ENCODE data around the gene CCL20. TPM values are rescaled to one million over a fixed set of nuclear protein-coding genes. Genes with fewer than 3 reads are reported as not detected.

CCL20 gene
- total RNA-seq, 1 donor from 2014 or later: not detected

DNA sequence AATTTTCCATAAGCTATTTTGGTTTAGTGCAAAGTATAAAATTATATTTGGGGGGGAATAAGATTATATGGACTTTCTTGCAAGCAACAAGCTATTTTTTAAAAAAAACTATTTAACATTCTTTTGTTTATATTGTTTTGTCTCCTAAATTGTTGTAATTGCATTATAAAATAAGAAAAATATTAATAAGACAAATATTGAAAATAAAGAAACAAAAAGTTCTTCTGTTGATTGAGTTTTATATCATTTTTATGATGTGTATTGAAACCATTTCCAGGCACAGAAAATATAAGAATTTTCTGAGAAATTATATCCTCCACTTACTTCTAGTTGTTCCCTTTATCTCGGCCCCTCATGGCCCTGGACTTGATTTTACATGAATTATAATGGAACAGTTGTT is 3.7 kb downstream of the CCL20 start:
- Histone ChIP-seq H3K9ac (ENCODE audit: low read length) (peak overlapping the region; percentile 63), H3K27me3 (ENCODE audit: insufficient read depth, low read length) (no peaks in the 10 kb centered on the region), H3K79me2 (ENCODE audit: insufficient read depth, low read length) (no peaks in the 10 kb centered on the region), H3K4me3 (ENCODE audit: insufficient read depth, low read depth, low read length) (peak overlapping the region; percentile 38), H3K36me3 (ENCODE audit: insufficient read depth, low read length) (no peaks in the 10 kb centered on the region), H3K4me1 (ENCODE audit: insufficient read depth, low read length) (peaks cover 21% of the 10 kb centered on the region), H3K9me3 (ENCODE audit: insufficient read depth, low read depth, low read length) (no peaks in the 10 kb centered on the region), H4K20me1 (ENCODE audit: insufficient read depth, low read length) (no peaks in the 10 kb centered on the region), H2AFZ (ENCODE audit: low read depth, low read length) (no peak overlapping the region), H3K4me2 (ENCODE audit: low read length) (peak overlapping the region; percentile 80), H3K27ac (ENCODE audit: low read depth, low read length) (peak overlapping the region; percentile 86)
- Mint-ChIP-seq H3K9me3 (ENCODE audit: unreplicated experiment) (peaks cover 2% of the 10 kb centered on the region), H3K27ac (ENCODE audit: unreplicated experiment) (peak overlapping the region; percentile 91), H3K4me1 (ENCODE audit: low read depth, unreplicated experiment) (peaks cover 33% of the 10 kb centered on the region), H3K27me3 (ENCODE audit: low read depth, unreplicated experiment) (peaks cover 2% of the 10 kb centered on the region), H3K4me3 (ENCODE audit: unreplicated experiment) (no peak overlapping the region), H3K36me3 (ENCODE audit: low read depth, unreplicated experiment) (no peaks in the 10 kb centered on the region)
- TF ChIP-seq, protein P1, sequence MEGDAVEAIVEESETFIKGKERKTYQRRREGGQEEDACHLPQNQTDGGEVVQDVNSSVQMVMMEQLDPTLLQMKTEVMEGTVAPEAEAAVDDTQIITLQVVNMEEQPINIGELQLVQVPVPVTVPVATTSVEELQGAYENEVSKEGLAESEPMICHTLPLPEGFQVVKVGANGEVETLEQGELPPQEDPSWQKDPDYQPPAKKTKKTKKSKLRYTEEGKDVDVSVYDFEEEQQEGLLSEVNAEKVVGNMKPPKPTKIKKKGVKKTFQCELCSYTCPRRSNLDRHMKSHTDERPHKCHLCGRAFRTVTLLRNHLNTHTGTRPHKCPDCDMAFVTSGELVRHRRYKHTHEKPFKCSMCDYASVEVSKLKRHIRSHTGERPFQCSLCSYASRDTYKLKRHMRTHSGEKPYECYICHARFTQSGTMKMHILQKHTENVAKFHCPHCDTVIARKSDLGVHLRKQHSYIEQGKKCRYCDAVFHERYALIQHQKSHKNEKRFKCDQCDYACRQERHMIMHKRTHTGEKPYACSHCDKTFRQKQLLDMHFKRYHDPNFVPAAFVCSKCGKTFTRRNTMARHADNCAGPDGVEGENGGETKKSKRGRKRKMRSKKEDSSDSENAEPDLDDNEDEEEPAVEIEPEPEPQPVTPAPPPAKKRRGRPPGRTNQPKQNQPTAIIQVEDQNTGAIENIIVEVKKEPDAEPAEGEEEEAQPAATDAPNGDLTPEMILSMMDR (IDR thresholded peaks at IDR 0.05; ENCODE audit: insufficient read depth, low read depth, low read length): no peak
- no peak for TF ChIP-seq EZH2 (IDR thresholded peaks at IDR 0.05; ENCODE audit: insufficient read depth, low read length)
- DNase-seq (ENCODE audit: low read depth) (no peak), FAIRE-seq (no peak)

DNA sequence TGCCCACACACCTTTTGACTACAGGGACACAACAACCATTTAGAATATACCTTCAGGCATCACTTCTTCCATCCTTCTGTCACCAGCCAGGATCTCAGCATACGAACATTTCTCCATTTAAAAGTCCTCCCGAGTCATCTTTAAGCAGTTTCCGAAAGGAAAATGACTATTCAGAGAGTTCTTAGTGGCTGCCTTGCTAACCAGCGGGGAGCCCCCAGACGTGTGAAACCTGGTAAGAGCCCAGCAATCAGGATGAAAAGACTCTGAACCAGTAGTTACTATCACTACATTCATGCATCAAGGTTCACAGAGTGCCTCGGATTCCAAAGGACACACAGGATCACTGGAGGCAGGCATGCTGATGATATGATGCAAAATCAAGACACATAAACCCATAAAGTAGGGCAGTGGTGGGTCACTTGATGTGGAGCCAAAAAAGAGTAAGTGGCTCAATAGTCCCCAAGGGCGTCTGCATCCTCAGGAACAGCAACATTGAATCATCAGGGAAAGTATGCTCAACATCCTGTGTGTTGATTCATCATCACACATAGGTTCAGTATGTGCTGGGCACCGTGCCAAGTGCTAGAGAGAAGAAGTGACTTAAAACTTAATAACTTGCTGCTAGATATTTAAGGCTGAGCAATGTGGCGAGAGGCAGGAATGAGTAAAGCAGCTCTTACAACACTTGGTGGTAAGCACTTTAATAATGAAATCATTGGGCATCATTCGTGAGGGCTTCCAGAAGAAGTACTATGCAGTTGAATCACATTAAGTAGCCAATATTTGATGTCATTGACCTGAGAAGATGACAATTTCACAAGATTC is 4.4 kb downstream of the CCL20 start:
- H3K4me3 ChIP-seq (ENCODE audit: insufficient read depth, low read depth, low read length): peak overlapping the region; percentile 38
- no peaks in the 10 kb centered on the region for H4K20me1 ChIP-seq (ENCODE audit: insufficient read depth, low read length)
- Mint-ChIP-seq H3K27me3 (ENCODE audit: low read depth, unreplicated experiment) (peaks cover 4% of the 10 kb centered on the region), H3K4me3 (ENCODE audit: unreplicated experiment) (no peak overlapping the region), H3K4me1 (ENCODE audit: low read depth, unreplicated experiment) (peaks cover 35% of the 10 kb centered on the region), H3K36me3 (ENCODE audit: low read depth, unreplicated experiment) (no peaks in the 10 kb centered on the region), H3K9me3 (ENCODE audit: unreplicated experiment) (peaks cover 2% of the 10 kb centered on the region), H3K27ac (ENCODE audit: unreplicated experiment) (peak overlapping the region; percentile 91)
- no peaks in the 10 kb centered on the region for H3K27me3 ChIP-seq (ENCODE audit: insufficient read depth, low read length)
- H3K27ac ChIP-seq (ENCODE audit: low read depth, low read length): peak overlapping the region; percentile 86
- FAIRE-seq (peak; percentile 99), DNase-seq (ENCODE audit: low read depth) (peak; percentile 100)
- no peak for TF ChIP-seq EZH2 (IDR thresholded peaks at IDR 0.05; ENCODE audit: insufficient read depth, low read length)
- TF ChIP-seq, protein P1 (IDR thresholded peaks at IDR 0.05; ENCODE audit: insufficient read depth, low read depth, low read length): no peak
- H2AFZ ChIP-seq (ENCODE audit: low read depth, low read length): peak overlapping the region; percentile 34
- no peaks in the 10 kb centered on the region for H3K79me2 ChIP-seq (ENCODE audit: insufficient read depth, low read length)
- no peaks in the 10 kb centered on the region for H3K36me3 ChIP-seq (ENCODE audit: insufficient read depth, low read length)
- H3K9me3 ChIP-seq (ENCODE audit: insufficient read depth, low read depth, low read length): no peaks in the 10 kb centered on the region
- H3K4me2 ChIP-seq (ENCODE audit: low read length): peak overlapping the region; percentile 80
- peak overlapping the region; percentile 63 for H3K9ac ChIP-seq (ENCODE audit: low read length)
- peaks cover 21% of the 10 kb centered on the region for H3K4me1 ChIP-seq (ENCODE audit: insufficient read depth, low read length)

Data from astrocyte (in vitro differentiated cells and primary cell).